Fibroblast of the aortic adventitia (primary cell): Measurements from ENCODE around the gene WNK1. TPM values are rescaled to one million over a fixed set of nuclear protein-coding genes. Genes with fewer than 3 reads are reported as not detected.

Experiments used
- DNase-seq: peaks from one replicate; pipeline ENCODE4 v3.0.0-alpha.2; 2010; ENCODE audit warnings: low read depth
- H3K4me3 ChIP-seq: 2 replicates; pipeline ENCODE4 v1.5.1; 2011; ENCODE audit warnings: low read depth, mild to moderate bottlenecking, control low read depth, low read length, moderate library complexity
- total RNA-seq: library from RNA; depleted of rRNA; stranded (reverse); fragments of >200 nt; gene quantifications from 2 replicates; pipeline ENCODE4 v1.2.3, GENCODE V29; 2012; ENCODE audit warnings: low replicate concordance
- TF ChIP-seq, protein P1 (sequence below): IDR thresholded peaks from 2 replicates; pipeline ENCODE4 v1.5.1; 2011; ENCODE audit warnings: mild to moderate bottlenecking, low read length, control low read depth, inconsistent platforms; ENCODE audit not compliant: insufficient read depth

WNK1 gene
- total RNA-seq, 1 donor, result 91.7 TPM

DNA sequence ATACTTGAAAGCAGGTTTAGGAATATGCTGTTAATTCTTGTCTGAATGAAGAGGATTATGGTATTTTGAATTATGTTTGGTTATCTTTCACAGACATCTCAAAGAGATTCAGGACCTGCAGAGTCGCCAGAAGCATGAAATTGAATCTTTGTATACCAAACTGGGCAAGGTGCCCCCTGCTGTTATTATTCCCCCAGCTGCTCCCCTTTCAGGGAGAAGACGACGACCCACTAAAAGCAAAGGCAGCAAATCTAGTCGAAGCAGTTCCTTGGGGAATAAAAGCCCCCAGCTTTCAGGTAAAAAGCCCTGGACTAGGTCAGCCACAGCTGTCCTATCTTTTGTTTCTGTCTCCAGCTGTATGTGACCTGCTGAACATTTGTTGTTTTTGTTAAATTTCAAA is 145.0 kb downstream of the WNK1 start:
- TF ChIP-seq, protein P1, sequence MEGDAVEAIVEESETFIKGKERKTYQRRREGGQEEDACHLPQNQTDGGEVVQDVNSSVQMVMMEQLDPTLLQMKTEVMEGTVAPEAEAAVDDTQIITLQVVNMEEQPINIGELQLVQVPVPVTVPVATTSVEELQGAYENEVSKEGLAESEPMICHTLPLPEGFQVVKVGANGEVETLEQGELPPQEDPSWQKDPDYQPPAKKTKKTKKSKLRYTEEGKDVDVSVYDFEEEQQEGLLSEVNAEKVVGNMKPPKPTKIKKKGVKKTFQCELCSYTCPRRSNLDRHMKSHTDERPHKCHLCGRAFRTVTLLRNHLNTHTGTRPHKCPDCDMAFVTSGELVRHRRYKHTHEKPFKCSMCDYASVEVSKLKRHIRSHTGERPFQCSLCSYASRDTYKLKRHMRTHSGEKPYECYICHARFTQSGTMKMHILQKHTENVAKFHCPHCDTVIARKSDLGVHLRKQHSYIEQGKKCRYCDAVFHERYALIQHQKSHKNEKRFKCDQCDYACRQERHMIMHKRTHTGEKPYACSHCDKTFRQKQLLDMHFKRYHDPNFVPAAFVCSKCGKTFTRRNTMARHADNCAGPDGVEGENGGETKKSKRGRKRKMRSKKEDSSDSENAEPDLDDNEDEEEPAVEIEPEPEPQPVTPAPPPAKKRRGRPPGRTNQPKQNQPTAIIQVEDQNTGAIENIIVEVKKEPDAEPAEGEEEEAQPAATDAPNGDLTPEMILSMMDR, result no peak
- no peak overlapping the region for H3K4me3 ChIP-seq
- DNase-seq, result no peak

DNA sequence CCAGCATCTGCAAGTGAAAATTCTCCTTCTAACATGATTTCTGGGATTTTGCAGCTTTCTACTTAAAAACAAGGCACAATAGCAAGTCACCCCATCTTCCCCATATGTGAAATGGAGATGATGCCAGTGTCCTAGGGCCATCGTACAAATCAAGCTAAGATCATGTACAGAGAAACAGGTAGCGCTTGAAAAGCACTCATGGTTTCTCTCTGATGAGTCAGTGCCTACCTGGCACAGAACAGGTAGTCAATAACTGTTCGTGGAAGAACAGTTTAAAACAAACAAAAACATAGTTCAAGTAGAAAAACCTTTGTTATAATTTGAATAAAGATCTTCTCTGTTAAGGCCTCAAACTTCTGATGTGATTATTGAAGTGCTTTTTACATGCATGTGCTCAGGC is 150.2 kb downstream of the WNK1 start:
- no peak overlapping the region for H3K4me3 ChIP-seq
- TF ChIP-seq, protein P1, result no peak
- DNase-seq, result no peak

DNA sequence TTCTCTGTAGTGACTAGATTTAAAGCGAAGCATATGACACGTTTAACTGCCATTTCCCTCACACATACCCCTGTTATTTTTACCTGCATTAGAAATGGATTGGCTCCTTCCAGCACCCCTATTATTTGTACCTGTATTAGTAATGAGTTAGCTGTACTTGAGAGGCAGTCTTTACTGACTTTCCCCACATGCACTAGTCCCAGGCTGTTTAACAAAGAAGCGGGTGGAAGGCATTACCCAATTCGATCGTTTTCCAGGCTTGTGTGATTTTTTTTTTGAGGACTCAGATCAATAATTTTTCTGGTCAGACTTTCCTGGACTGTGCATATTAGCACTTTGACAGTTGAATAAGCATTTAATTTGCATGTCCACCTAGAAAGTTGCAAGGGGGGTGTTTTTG is 150.7 kb downstream of the WNK1 start:
- no peak overlapping the region for H3K4me3 ChIP-seq
- TF ChIP-seq, protein P1, result no peak
- no peak for DNase-seq

DNA sequence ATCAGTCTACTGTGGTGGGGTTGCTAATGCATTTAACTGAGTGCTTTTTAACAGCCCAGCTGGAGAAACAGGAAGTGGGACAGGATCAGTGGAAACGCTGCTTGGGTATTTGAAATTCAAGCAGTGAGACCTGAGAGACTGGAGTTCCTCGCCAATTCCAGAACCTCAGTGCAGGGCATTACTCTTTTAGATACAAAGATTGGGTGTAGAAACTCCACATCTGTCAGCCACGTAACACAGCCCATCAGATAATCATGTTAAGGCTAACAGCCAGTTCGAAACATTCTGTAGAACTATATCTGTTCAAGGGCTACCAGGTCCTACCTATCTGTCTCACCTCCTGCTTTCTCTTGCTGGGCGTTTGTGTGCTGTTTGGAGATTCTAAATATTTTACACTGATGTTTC is 151.6 kb downstream of the WNK1 start:
- no peak for DNase-seq
- TF ChIP-seq, protein P1, result no peak
- H3K4me3 ChIP-seq, result no peak overlapping the region

DNA sequence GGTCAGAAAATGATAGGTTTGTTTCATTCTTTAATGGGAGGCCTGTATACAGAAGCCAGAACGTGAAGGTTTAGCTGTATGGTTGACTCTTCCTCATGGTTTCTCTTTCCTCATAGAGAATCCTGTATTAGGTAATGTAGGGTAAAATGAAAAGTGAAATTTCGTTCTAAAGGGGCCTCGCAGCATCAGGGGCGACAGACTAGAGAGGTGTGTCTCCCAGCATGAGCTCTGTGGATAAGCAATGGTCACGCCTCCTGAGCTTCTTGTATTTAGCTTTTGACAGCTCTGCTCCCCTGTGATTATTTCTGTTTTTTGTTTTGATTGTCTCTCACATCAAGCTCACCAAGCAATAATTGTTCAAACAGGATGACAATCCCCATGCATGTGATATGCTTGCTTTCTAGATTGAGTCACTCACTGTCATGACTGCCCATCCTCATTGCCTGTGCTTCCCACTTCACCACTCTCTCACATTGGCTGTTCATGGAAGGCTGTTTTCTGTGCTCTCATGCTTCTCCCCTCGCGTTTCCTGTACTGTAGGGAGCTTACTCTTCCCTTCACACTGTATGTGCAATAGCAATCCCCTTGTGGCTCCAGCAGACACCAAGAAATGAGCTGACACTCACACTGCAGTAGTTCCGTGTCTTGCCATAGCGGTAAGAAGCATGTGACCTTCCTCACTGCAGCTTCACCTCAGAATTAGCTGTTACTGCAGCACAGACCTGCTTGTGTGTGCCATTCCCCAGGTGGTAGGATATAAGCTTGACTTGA is 153.1 kb downstream of the WNK1 start:
- no peak overlapping the region for H3K4me3 ChIP-seq
- DNase-seq, result no peak
- TF ChIP-seq, protein P1, result no peak

DNA sequence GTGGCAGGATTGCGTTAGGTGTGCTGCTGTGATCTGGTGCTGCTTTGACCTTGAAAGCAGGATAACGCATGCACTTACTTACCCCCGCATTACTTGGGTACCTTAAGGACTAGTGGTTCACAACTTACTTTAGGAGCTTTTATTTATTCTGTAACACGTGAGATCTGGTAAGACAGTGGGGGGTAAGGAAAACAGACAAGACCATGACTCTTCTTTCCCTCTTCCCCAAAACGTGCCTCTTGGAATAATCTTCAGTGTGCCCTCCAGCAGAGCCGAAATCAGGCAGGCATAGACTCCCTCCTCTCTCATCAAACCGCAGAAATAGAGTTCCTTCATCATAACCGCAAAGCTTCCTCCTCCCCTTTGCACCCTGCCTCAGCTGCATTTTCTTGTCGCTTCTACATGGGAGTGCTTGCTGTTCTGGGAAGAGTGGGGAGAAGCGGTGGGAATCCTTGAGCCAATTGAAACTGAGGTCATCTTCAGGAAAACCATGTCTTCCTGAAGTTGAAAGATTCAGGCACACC is 153.7 kb downstream of the WNK1 start:
- no peak for DNase-seq

More for the DNA sequence above, 153.7 kb downstream of the WNK1 start:
- TF ChIP-seq, protein P1, result no peak
- no peak overlapping the region for H3K4me3 ChIP-seq
